H1 (cell line): ENCODE results near the gene STKLD1. TPM values are rescaled to one million over a fixed set of nuclear protein-coding genes. Genes with fewer than 3 reads are reported as not detected.

Experiments used
- BACH1 ChIP-seq: IDR thresholded peaks from 2 replicates; pipeline ENCODE4 v1.6.1; 2012; ENCODE audit warnings: low read length, improper control_type of control experiment
- CBX8 ChIP-seq: fragments of 300-800, 300-1000 bp; sonication (generic); IDR thresholded peaks from 2 replicates; pipeline ENCODE4 v1.7.1; 2016; ENCODE audit warnings: low read depth, low read length, borderline replicate concordance
- PHF8 ChIP-seq: fragments of 200-600 bp; sonication (generic); conservative IDR thresholded peaks from 2 replicates; pipeline ENCODE4 v1.7.1; 2012; ENCODE audit warnings: low read depth, mild to moderate bottlenecking, inconsistent platforms, low read length, moderate library complexity
- polyA plus RNA-seq, 7 experiments: library from polyadenylated mRNA; depleted of rRNA in 3 of 7; stranded (reverse) in 5 of 7; unstranded in 2 of 7; fragments of >200 nt in 5 of 7; fragments of 200-250 nt in 2 of 7; gene quantifications; 1 replicate in 5 of 7; 2 replicates in 1 of 7; 4 replicates in 1 of 7; pipeline versions ENCODE4 v1.2.1 to v1.2.3, GENCODE V29; 2011 to 2013; ENCODE audit warnings: missing spikeins in 2 of 7, mixed read lengths in 2 of 7
- total RNA-seq: library from RNA; stranded (reverse); fragmentation: NEBNext Ultra II Directional; extraction: Animal tissue kit (Norgen Biotek cat#: 25700); gene quantifications from 2 replicates; pipeline ENCODE4 v1.2.1, GENCODE V29; 2021

Gene STKLD1
- total and polyA plus RNA-seq, 2 of the 8 experiments (the other 6 are each of a cell fraction or from before 2014, with no cell fraction given) = 0.26 TPM; not detected in 1

- TF ChIP-seq CBX8 = no peak
- no peak for TF ChIP-seq PHF8
- no peak for TF ChIP-seq BACH1
Measured at GRCh38 chr9:133401588-133401987, 25.4 kb downstream of the STKLD1 start (continued).
